Dermis microvascular lymphatic vessel endothelial cell (primary cell): ENCODE data around the gene PFDN2. TPM values are rescaled to one million over a fixed set of nuclear protein-coding genes. Genes with fewer than 3 reads are reported as not detected.
A peak's percentile ranks its signal among the peaks of the same experiment; 100 is the strongest.

ENCODE experiments used
- DNase-seq, 2 donors: peaks; one replicate each; pipeline versions ENCODE4 v3.0.0 to v3.0.0-alpha.2; 2010; ENCODE audit warnings: low read depth in 2 of 2
- total RNA-seq: library from RNA; depleted of rRNA; stranded (reverse); fragments of >200 nt; gene quantifications from 2 replicates; pipeline ENCODE4 v1.2.1, GENCODE V29; 2014

PFDN2 gene
- total RNA-seq, 1 donor from 2014 or later, result 27.7 TPM

DNA sequence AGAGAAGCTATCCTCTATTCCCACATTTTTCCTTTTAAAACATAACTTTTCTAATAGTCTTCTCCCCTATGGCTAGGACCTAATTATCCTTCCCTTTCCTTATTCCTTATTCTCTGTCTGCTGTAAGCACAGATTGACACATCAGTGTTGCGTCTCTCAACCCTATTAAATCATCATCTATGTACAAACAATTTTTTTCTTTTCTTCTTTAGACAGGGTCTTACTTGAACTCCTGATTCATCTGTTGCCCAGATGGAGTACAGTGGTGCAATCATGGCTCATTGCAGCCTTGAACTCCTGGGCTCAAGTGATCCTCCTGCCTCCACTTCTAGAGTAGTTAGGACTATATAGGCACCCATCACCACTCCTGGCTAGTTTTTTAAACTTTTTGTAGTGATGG lies 11.4 kb downstream of the PFDN2 start:
- DNase-seq, result no peak

GRCh38 chr1:161100556-161100955 lies 17.3 kb downstream of the PFDN2 start:
- DNase-seq, result no peak

DNA sequence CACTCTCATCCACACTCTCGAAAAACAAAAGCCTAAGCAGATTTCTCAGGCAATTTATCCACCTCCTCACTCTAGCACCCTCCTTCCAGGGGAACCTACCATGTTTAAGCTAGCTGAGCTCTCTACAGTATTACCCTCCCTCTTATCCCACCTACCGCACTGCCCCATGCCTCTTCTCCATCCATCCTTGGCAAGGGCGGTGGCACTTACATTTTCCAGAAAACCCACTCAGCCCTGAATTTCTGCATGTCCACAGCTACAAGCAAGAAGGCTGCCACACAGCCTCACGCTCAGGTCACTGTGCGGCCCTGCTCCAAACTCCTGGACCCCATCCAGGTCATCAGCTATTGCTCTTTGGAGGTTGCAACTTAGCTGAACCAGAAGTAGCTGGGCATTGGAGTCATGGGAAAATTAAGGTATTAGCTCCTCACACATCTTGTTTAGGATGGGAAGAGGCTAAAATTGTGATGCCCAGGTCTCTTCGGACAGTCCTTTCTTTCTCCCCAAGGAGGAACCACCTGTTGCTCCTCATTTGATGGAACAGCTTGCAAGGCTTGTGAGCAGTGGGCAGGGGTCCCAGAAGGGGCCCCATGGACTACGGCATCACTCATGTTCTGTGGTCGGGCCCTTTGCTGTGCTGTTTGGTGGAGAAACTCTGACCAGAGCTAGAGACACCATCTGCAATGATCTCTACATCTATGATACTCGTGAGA lies 18.6 kb downstream of the PFDN2 start:
- no peak for DNase-seq

- DNase-seq, result peak; percentile 59 to 79
Measured at GRCh38 chr1:161098210-161099068, 19.4 kb downstream of the PFDN2 start, which contains the start of gene KLHDC9. Gene KLHDC9, plus strand, starts transcription at chr1:161098361. Its CDS starts 175 bp downstream, at chr1:161098536.

- no peak for DNase-seq
Measured at GRCh38 chr1:161096530-161096929, 21.3 kb downstream of the PFDN2 start.

- no peak for DNase-seq
Measured at GRCh38 chr1:161096015-161096414, 21.8 kb downstream of the PFDN2 start.

- DNase-seq, result no peak
Measured at GRCh38 chr1:161095230-161095629, 22.6 kb downstream of the PFDN2 start.

- DNase-seq, result no peak
Measured at GRCh38 chr1:161094481-161094880, 23.4 kb downstream of the PFDN2 start.

GRCh38 chr1:161092621-161093028 lies 25.2 kb downstream of the PFDN2 start:
- DNase-seq, result no peak

DNA sequence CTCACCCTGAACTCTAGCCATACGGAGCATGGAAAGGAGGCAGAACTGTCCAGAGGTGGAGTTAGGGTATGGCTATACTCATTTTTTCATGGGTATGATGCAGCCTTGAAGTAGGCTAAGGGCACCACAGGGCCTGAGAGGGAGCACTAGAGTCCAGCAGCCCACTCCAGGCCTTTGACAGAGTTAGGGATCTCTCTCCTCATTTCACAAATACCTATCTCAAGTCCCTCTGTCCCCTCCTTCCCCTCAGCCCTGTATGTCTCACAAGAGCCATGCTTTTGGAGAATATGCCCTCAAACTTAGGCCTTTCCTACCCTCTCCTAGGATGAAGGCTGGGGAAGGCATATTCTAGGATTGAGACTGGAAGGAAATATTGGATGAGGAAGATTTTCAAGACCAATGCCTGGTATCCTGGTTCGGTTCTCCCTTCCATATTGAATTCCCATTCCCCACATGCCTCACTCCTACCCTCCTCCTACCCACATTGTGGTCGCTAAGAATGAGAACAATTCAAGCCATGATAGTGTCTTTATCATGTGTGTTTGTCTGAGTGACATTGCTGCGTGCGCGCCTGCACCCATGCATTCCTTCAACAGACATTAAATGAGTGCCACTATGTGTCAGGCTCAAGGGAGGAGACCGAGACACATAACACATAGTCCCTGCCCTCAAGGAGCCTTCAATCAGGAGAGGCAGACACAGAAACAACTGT lies 25.9 kb downstream of the PFDN2 start:
- no peak for DNase-seq

GRCh38 chr1:161091093-161091492 lies 26.7 kb downstream of the PFDN2 start:
- DNase-seq, result no peak

GRCh38 chr1:161090617-161091016 lies 27.2 kb downstream of the PFDN2 start:
- no peak for DNase-seq

GRCh38 chr1:161089938-161090337 lies 27.9 kb downstream of the PFDN2 start:
- no peak for DNase-seq

GRCh38 chr1:161089251-161089924 lies 28.4 kb downstream of the PFDN2 start, which contains the start of gene NECTIN4:
Gene NECTIN4, minus strand, starts transcription at chr1:161089558. Its CDS starts 262 bp downstream, at chr1:161089296.
- no peak for DNase-seq

DNA sequence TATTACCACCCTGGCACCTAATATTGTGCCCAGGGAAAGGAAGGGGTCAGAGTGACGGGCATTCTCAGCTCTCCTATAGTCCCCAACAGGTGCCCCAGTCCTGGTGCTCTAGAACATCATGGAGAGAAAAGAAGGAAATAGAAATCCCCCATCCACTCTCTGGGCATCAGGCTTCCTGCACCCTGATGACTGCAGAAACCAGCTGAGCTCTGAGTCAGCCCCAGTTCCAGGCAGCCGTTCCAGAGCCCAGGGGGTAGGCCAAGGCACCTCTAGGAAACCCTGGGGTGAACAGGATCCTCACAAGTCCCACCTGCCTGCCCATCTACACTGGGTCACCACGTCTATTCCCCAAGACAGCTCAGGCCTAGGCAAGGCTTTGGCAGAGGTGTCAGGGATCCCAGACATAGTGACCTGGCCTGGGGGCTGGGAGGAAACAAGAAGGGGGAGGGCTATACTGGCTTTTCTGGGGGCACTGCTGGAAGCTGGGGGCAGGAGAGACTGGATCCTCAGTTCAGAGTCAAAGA lies 29.2 kb downstream of the PFDN2 start:
- DNase-seq, result no peak

DNA sequence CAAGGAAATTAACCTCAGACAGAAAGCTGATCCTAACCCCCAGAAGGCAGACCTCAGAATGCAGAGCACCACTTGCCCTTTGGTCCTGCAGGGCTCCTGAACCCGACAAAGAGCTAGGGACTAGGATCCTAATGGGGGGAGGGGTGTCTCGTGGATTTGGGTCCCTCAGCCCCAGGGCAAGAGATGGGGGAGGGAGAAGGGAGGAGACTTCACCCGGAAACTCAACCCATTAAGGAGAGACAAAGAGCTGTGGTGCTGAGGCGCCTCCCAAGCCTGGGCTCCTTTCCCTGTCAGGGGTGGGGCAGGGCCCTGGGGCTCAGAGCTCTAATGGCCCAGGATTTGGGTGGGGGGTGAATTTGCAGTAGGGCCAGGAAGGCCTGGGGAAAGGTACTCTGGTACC lies 31.4 kb downstream of the PFDN2 start:
- DNase-seq, result no peak

GRCh38 chr1:161085165-161085564 lies 32.7 kb downstream of the PFDN2 start:
- no peak for DNase-seq

- no peak for DNase-seq
Measured at GRCh38 chr1:161084597-161084988, 33.2 kb downstream of the PFDN2 start.

DNA sequence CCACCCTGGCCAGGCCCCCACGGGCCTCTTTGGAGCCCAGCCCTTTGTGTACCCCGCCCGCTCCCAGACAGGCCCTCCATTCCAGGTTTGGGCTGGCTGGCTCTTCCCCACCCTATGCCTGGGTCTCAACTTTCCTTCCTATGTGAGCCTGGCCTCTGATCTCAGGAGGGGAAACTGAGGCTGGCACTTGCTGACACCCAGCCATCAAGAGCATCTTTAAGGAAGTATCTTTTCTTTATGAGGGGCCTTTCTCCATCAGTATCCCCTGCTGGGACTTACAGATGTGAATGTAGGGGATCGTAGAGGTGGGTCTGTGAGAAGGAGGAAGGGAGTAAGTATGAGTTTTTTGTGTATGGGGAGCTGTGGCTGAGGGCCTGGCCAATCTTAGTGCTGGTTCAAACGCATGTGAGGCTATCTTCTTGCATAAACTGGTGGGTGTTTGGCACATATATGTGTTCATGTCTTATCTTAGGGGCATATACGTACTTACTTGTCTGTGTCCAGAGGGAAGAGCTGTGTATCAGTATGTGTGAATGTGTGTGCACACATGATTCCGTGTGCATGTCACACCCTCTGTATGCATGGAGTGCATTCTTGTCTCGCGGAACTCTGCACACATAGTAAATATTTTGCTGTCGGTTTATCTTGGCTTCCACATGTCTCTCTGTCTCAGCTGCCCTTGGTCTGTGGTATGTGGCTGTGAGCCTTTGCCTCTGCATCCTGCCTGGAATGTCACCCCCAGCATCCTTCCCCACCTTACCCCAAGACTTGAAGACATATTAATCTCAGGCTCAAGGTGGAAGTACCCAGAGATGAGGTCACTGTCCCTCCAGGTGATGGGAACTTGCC lies 33.9 kb downstream of the PFDN2 start:
- no peak for DNase-seq
